Heart right ventricle (tissue), 16 donors: ENCODE measurements around the gene NENF. TPM values are rescaled to one million over a fixed set of nuclear protein-coding genes. Genes with fewer than 3 reads are reported as not detected.
"Not testable (repeated sequence)": the region's sequence is repeated elsewhere in the genome, so short reads cannot be mapped to it uniquely, and the experiment has no call there.

ENCODE experiments used
- ATAC-seq, 8 donors: fragments of 200-7000 bp; cut with Tn5 transposase; one replicate each; pipeline ENCODE4 v1.9.1; 2020; ENCODE audit warnings: mild to moderate bottlenecking in 8 of 8, moderate library complexity in 8 of 8, moderate number of reproducible peaks in 1 of 8
- DNase-seq, 2 donors: peaks; one replicate each; pipeline ENCODE4 v3.0.0-alpha.2; 2020
- H3K27ac ChIP-seq, 10 donors: fragments of 200-600 bp; sonication (generic) in 2 of 10; one replicate each; pipeline versions ENCODE4 v1.5.0 to v1.8.0; 2020 to 2022; ENCODE audit warnings: mild to moderate bottlenecking in 3 of 10
- H3K27me3 ChIP-seq, 7 donors: fragments of 200-600 bp; one replicate each; pipeline ENCODE4 v1.8.0; 2021 to 2022; ENCODE audit warnings: mild to moderate bottlenecking in 2 of 7
- H3K36me3 ChIP-seq, 9 donors: fragments of 200-600 bp; sonication (generic) in 1 of 9; one replicate each; pipeline versions ENCODE4 v1.5.0 to v1.8.0; 2020 to 2022; ENCODE audit warnings: mild to moderate bottlenecking in 2 of 9
- H3K4me1 ChIP-seq, 9 donors: fragments of 200-600 bp; sonication (generic) in 1 of 9; one replicate each; pipeline versions ENCODE4 v1.5.0 to v1.8.0; 2020 to 2022; ENCODE audit warnings: mild to moderate bottlenecking in 4 of 9
- H3K4me3 ChIP-seq, 10 donors: fragments of 200-600 bp; sonication (generic) in 2 of 10; one replicate each; pipeline versions ENCODE4 v1.5.0 to v1.8.0; 2020 to 2022; ENCODE audit warnings: mild to moderate bottlenecking in 7 of 10, moderate library complexity in 2 of 10
- H3K9me3 ChIP-seq, 11 donors: fragments of 200-600 bp in 10 of 11; sonication (generic) in 2 of 11; one replicate each; pipeline versions ENCODE4 v1.5.0 to v1.8.0; 2013 to 2022; ENCODE audit warnings: mild to moderate bottlenecking in 2 of 11, control low read depth in 1 of 11, moderate library complexity in 1 of 11
- WGBS, 2 donors: extraction: QIAGEN DNeasy Blood & Tissue Kit; methylation state at CpG; one replicate each; pipeline ENCODE4 v1.1.7; 2013; ENCODE audit warnings: inconsistent platforms in 1 of 2; 5-methylcytosine and 5-hydroxymethylcytosine counted together
- intact Hi-C, 10 donors: fragments of 100-400 bp; cut with DNase I; formaldehyde crosslinking; loops; one replicate each; pipeline versions ENCODE4 v1.11.1 to v1.14.2; 2022
- polyA plus RNA-seq, 2 donors: library from polyadenylated mRNA; stranded (reverse); fragments of 200-250 nt; gene quantifications; one replicate each; pipeline ENCODE4 v1.2.3, GENCODE V29; 2013
- total RNA-seq, 10 donors: library from RNA; stranded (reverse); fragmentation: NEBNext Ultra II Directional in 3 of 10; extraction: Animal tissue kit (Norgen Biotek cat#: 25700) in 3 of 10; gene quantifications; one replicate each; pipeline versions ENCODE4 v1.2.1 to v1.2.4, GENCODE V29; 2021 to 2023
- TF ChIP-seq, protein P1 (sequence below), 9 donors: fragments of 200-600 bp; sonication (generic) in 2 of 9; IDR thresholded peaks; one replicate each; pipeline versions ENCODE4 v1.5.0 to v1.8.0; 2021 to 2022; ENCODE audit warnings: antibody characterized with exemption in 9 of 9, mild to moderate bottlenecking in 5 of 9, moderate library complexity in 1 of 9
- donor health status: Arrhythmogenic right ventricular cardiomyopathy.
- donor health status: ischemic (EF 13 %, LVEDD 7.1; RV severe dilation, severe dysfunction).
- donor health status: healthy with polysubstance abuse.
- donor health status: DM: no; HTN: yes; CAD: no.
- donor health status: DM: no; HTN: no; CAD: no.
- donor health status: ischemic (EF 25% LVEDD 6.9; RV normal size, moderate dysfunction).
- donor health status: ischemic (EF 25% LVEDD 5.7; RV mildly dilated, moderate dysfunction).
- donor health status: healthy.
- donor health status: DM: yes; HTN: yes; CAD: no.
- donor health status: Ischemic cardiomyopathy.
- donor health status: ischemic (EF 35%, LVEDD 5.7; RV mildly dilated, moderate dysfunction).
- donor health status: nonischemic (EF 11% LVEDD 7.7; RV severe dilation, severe dysfunction).
- donor health status: DM: yes; HTN: yes; CAD: no.
- donor health status: PGD.
- donor health status: ischemic (EF 29% LVEDD 5.4; RV normal size, mild dysfunction).
- donor health status: nonischemic (EF 23%, LVEDD 6.1; RV moderate dilation, normal function).

Gene NENF
- total and polyA plus RNA-seq, 12 donors: 91.8 to 241 (median 115) TPM

GRCh38 chr1:212471286-212471685 is 38.6 kb downstream of the NENF start:
- Histone ChIP-seq H3K9me3 (no peaks in the 10 kb centered on the region), H3K4me1 (peaks cover 0 to 25% (median 5%) of the 10 kb centered on the region in 9 donors), H3K36me3 (no peaks in the 10 kb centered on the region), H3K4me3 (no peak overlapping the region), H3K27ac (no peak overlapping the region), H3K27me3 (no peaks in the 10 kb centered on the region)
- DNase-seq: no peak
- TF ChIP-seq, protein P1, sequence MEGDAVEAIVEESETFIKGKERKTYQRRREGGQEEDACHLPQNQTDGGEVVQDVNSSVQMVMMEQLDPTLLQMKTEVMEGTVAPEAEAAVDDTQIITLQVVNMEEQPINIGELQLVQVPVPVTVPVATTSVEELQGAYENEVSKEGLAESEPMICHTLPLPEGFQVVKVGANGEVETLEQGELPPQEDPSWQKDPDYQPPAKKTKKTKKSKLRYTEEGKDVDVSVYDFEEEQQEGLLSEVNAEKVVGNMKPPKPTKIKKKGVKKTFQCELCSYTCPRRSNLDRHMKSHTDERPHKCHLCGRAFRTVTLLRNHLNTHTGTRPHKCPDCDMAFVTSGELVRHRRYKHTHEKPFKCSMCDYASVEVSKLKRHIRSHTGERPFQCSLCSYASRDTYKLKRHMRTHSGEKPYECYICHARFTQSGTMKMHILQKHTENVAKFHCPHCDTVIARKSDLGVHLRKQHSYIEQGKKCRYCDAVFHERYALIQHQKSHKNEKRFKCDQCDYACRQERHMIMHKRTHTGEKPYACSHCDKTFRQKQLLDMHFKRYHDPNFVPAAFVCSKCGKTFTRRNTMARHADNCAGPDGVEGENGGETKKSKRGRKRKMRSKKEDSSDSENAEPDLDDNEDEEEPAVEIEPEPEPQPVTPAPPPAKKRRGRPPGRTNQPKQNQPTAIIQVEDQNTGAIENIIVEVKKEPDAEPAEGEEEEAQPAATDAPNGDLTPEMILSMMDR (IDR thresholded peaks at IDR 0.05): no peak
- ATAC-seq: no peak
- intact Hi-C loops: loop anchor here in 8 of 10 donors (10.0 kb wide), 5 partner anchors 84 to 524 kb away; a partner anchor contains a TSS
- 94 to 100% methylated on average over 3 of the region's 3 CpGs for WGBS, 2 donors

- H3K36me3 ChIP-seq: no peaks in the 10 kb centered on the region
- intact Hi-C loops: loop anchor here in 8 of 10 donors (10.0 kb wide), 5 partner anchors 83 to 523 kb away; a partner anchor contains a TSS
- TF ChIP-seq, protein P1 (IDR thresholded peaks at IDR 0.05): no peak
- H3K4me1 ChIP-seq: peaks cover 0 to 17% (median 6%) of the 10 kb centered on the region in 9 donors
- WGBS, 2 donors: 90 to 92% methylated on average over 17 of the region's 17 CpGs
- H3K27ac ChIP-seq: no peak overlapping the region
- ATAC-seq: no peak
- DNase-seq: no peak
- H3K9me3 ChIP-seq: no peaks in the 10 kb centered on the region
- no peaks in the 10 kb centered on the region for H3K27me3 ChIP-seq
- no peak overlapping the region for H3K4me3 ChIP-seq
These were observed 39.4 kb downstream of the NENF start for GRCh38 chr1:212471891-212472675.

DNA sequence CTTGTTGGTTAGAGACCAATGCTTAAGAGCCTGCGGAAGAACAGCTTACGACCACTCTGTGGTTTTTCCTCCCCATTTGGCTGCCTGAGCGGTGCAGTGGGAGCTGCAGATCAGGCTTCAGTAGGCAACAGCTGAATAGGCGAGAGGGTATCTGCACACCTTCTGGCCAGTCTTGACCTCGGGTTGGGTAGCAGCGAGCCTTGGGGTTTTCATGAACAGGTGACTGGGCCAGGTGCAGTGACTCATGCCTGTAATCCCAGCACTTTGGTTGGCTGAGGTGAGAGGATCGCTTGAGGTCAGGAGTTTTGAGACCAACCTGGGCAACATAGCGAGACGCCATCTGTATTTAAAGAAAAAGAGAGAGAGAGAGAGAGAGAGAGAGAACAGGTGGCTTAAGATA is 41.0 kb downstream of the NENF start:
- H3K27me3 ChIP-seq: peaks cover 0 to 4% (median 0%) of the 10 kb centered on the region in 7 donors
- no peak for ATAC-seq
- H3K4me3 ChIP-seq: no peak overlapping the region
- H3K4me1 ChIP-seq: peaks cover 0 to 11% (median 5%) of the 10 kb centered on the region in 9 donors
- no peaks in the 10 kb centered on the region for H3K9me3 ChIP-seq
- intact Hi-C loops: loop anchor here in 8 of 10 donors (10.0 kb wide), 5 partner anchors 81 to 521 kb away; a partner anchor contains a TSS
- TF ChIP-seq, protein P1 (IDR thresholded peaks at IDR 0.05): no peak
- whole genome bisulfite sequencing, 2 donors: 95 to 96% methylated on average over 9 of the region's 9 CpGs
- no peak overlapping the region for H3K27ac ChIP-seq
- no peak for DNase-seq
- H3K36me3 ChIP-seq: no peaks in the 10 kb centered on the region

DNA sequence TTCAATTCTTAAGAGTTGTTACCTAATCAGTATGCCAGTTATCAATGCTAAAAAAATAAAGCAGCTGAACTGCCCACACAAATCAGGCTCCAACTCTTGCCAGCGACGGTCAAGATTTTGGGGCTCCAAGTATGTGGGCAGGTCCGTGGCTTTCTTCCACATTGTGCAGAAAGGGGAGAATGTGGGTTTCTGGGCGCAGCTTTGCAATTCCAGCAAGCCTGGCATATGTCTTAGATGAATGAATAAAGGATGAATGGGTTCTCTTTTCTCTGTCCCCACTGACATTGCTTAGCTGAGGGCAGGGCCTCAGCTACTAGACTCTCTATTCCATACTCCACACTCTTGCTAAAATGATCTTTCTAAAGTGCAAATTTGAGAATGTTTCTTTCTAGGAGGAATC is 42.4 kb downstream of the NENF start:
- ATAC-seq: no peak
- Histone ChIP-seq H3K4me1 (peaks cover 0 to 8% (median 0%) of the 10 kb centered on the region in 9 donors), H3K36me3 (no peaks in the 10 kb centered on the region), H3K27me3 (peaks cover 0 to 9% (median 0%) of the 10 kb centered on the region in 7 donors), H3K4me3 (no peak overlapping the region), H3K27ac (no peak overlapping the region), H3K9me3 (no peaks in the 10 kb centered on the region)
- intact Hi-C loops: loop anchor here in 9 of 10 donors (5.0 to 10.0 kb wide), 10 partner anchors 80 to 520 kb away; partner anchors contain the start of gene ATF3 (in 4 of the 9)
- TF ChIP-seq, protein P1 (IDR thresholded peaks at IDR 0.05): no peak
- no peak for DNase-seq
- WGBS, 2 donors: 81 to 92% methylated on average over 4 of the region's 4 CpGs

DNA sequence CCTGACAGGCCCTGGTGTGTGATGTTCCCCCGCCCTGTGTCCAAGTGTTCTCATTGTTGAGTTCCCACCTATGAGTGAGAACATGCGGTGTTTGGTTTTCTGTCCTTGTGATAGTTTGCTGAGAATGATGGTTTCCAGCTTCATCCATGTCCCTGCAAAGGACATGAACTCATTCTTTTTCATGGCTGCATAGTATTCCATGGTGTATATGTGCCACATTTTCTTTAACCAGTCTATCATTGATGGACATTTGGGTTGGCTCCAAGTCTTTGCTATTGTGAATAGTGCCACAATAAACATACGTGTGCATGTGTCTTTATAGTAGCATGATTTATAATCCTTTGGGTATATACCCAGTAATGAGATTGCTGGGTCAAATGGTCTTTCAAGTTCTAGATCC is 43.1 kb downstream of the NENF start:
- not testable (repeated sequence) for DNase-seq, H3K4me1 ChIP-seq, H3K27ac ChIP-seq, H3K27me3 ChIP-seq, ATAC-seq, H3K4me3 ChIP-seq, H3K36me3 ChIP-seq, H3K9me3 ChIP-seq
- 91 to 98% methylated on average over 3 of the region's 3 CpGs for WGBS, 2 donors
- intact Hi-C loops: loop anchor here in 9 of 10 donors (2.0 to 10.0 kb wide), 11 partner anchors 79 to 519 kb away; partner anchors contain the start of gene ATF3 (in 4 of the 9)
